VCaP (cell line): ENCODE measurements around the gene PRLR.
A peak's percentile ranks its signal among the peaks of the same experiment; 100 is the strongest.

Source experiments
- H3K27ac ChIP-seq: fragments of 450-650 bp; 2 replicates; pipeline ENCODE4 v1.5.1; 2017
- TF ChIP-seq, protein P1 (sequence below): fragments of 450-650 bp; conservative IDR thresholded peaks from 2 replicates; pipeline ENCODE4 v1.5.1; 2017; ENCODE audit warnings: mild to moderate bottlenecking, moderate library complexity

Gene PRLR

DNA sequence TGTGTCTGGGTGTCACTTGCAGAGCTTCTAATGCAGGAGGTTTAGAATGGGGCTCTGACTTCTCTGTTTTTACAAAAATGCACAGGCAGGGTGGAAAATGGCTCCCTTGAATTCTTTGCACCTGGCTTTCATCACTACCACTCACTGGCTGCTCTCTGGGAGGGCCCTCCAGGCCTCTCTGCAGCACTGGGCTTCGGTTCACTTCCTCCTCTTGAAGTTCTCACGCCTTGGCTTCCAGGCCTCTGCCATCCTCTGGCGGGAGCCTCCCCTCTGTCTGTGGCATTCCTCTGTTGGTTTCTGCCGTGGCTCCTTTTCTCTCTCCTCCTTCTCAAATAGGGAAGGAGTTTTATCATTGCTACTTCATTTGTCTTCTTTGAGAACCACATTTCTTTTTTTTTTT, 2.8 kb upstream of the PRLR start:
- TF ChIP-seq, protein P1, sequence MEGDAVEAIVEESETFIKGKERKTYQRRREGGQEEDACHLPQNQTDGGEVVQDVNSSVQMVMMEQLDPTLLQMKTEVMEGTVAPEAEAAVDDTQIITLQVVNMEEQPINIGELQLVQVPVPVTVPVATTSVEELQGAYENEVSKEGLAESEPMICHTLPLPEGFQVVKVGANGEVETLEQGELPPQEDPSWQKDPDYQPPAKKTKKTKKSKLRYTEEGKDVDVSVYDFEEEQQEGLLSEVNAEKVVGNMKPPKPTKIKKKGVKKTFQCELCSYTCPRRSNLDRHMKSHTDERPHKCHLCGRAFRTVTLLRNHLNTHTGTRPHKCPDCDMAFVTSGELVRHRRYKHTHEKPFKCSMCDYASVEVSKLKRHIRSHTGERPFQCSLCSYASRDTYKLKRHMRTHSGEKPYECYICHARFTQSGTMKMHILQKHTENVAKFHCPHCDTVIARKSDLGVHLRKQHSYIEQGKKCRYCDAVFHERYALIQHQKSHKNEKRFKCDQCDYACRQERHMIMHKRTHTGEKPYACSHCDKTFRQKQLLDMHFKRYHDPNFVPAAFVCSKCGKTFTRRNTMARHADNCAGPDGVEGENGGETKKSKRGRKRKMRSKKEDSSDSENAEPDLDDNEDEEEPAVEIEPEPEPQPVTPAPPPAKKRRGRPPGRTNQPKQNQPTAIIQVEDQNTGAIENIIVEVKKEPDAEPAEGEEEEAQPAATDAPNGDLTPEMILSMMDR = no peak
- H3K27ac ChIP-seq = no peak overlapping the region

DNA sequence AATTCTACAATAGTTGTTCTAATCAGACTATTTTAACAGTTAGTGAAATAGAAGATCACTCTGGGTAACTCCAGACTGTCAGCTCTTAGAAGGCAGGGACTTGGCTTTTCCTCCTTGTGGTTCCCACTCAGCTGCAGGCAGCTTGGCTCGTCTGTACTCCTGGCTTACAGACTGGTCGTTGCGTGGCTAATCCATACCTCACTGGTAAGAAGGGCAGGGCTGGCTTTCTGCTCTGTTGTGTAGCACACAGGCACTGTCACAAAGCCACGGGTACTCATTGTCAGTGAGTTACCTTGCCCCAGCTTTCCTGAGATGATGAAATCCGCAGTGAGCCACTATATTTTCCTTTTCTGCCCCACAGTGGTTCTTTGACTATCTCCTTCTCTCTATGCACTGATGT, 1.8 kb upstream of the PRLR start:
- H3K27ac ChIP-seq = 0 out of 2 replicates have a peak overlapping the region, but pooled peaks have one; percentile 76
- TF ChIP-seq, protein P1 = no peak

DNA sequence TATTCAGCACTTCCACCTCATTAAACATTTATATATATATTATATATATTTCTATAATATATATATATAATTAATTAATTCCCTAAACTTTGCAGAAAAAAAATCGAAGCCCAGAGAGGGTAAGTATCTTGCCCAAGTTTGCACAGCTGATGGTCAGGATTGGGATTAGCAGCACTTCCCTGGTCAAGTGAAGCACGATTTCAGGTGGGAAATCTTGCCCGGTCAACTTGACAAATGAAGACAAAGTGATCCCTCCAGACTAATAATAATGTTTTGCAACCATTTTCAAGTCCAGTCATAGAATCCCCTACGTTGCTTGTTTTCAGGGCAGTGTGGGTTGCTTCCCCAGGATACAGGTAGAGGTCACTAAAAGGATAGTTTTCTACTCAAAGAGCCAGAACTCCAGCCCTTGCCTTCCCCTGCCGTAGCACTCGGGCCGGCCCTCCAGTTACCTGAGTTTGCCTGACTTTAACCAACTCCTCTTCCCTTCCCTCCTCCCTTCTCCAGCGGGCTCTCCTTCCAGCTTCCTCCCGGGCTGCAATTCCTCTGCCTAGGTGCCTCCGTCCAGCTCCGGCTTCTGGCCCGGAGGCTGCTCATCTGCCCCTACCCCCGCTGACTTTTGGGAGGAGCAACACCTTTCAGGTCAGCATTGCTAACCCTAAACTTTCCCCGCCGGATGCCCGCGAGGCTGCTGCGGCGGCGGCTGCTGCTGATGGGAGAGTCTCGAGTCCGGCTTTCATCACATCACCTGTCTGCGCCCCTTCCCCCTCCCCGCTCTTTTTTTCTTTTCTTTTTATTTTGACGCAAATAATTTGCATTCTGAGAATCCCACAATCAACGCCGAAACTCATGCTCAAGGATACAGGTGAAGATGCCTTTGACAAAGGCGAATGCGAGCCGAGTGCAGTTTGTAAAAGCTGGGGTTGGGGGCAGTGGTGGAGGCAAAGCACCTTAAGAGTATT, 930 bp downstream of the PRLR start:
- TF ChIP-seq, protein P1 = peak; percentile 75
- H3K27ac ChIP-seq = peak overlapping the region; percentile 76

DNA sequence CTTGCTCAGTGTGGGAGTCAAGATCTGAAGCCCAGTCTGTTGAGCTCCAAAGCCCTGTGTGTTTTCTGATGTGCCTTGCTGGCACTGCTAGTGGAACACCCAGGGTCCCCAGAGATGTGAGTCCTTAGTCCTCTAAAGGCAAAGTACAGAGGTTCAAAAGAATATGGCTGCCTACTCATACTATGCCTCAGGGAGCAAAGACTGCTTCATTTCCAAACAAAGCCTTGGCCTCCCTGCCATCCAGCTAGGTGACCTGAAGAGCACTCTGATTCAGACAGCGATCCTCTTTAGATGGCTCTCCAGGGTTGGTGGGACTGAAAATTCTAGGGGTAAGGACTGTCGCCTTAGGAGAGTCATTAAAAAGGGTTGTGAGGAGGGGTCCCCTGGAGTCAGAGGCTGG, 2.0 kb downstream of the PRLR start:
- TF ChIP-seq, protein P1 = no peak

DNA sequence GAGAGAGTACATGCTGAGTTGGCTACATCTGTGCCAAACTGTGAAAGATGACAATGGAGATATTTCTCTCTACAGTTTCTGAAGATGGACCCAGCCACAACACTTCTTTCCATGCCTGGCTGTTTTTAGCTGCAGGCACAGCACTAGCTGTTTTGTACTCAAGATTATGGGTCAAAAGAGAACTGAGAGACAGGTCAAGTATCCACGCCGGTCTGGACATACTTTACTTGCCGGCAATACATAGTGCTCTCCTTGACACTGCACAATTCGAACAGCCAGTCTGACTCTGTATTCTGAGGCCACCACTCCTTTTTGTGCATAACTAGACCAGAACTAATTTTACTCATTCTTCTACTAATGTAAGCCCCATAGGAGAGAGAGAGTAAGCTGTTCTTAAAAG, 2.6 kb downstream of the PRLR start:
- H3K27ac ChIP-seq = no peak overlapping the region
- TF ChIP-seq, protein P1 = no peak

More for the DNA sequence above, 2.0 kb downstream of the PRLR start:
- no peak overlapping the region for H3K27ac ChIP-seq

DNA sequence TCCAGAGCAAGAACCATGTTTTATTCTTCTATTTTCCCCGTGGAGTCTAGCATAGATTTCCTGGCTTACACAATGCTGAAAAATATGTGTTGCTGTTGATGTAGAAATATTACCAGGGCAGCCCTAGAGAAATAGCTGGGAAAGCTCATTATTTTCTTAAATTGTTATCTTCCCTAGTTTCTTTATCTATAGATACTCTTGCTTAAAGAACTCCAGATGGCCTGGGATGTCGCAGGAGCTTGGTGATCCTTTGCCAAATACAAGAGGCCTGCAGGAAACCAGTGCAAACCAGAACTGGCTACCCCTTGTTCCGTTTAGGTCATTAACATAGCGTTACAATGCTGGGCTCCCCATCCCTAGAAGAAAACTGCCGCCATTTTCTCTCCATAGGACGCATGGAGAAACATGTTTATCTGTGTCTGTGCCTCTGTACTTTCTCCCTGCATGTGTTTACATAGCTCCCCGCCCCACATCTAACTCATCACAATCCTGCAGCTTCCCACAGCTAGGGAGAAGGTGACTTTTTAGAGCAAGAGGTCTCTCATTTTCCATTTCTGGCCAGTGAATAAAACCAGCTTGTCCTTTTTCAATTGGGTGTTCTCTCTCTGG, 6.4 kb downstream of the PRLR start:
- TF ChIP-seq, protein P1 = no peak
- H3K27ac ChIP-seq = no peak overlapping the region

DNA sequence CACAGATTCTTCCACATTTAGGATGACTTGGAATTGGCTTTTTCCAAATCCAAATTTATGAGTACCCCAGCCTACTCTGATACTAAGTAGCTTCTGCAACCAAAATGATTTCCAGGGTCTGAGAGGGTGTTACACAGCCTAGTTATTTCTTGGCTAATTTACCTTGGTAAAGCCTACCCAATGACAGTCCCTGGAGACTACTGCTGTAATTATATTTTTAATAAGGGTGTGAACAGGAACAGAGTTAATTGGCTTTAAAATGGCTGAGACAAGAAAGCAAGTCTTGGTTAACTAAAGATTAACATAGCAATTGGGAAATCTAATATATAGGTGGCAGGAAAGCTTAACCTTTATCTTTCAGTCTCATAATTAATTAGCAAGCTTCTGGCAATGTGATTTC, 9.3 kb downstream of the PRLR start:
- TF ChIP-seq, protein P1 = no peak
- H3K27ac ChIP-seq = no peak overlapping the region
